Body of pancreas (tissue), 4 donors: Measurements from ENCODE around the gene HCAR1.

ENCODE experiments used
- CTCF ChIP-seq, 7 experiments: fragments of 450-650 bp in 4 of 7; fragments of 200-600 bp in 3 of 7; sonication (generic) in 3 of 7; IDR thresholded peaks; one replicate each; pipeline ENCODE4 v1.5.1; 2016 to 2019; ENCODE audit warnings: antibody characterized with exemption in 7 of 7
- POLR2A ChIP-seq, 3 donors: fragments of 450-650 bp; IDR thresholded peaks; one replicate each; pipeline ENCODE4 v1.6.1; 2016; ENCODE audit warnings: antibody characterized with exemption in 3 of 3, mild to moderate bottlenecking in 2 of 3

DNA sequence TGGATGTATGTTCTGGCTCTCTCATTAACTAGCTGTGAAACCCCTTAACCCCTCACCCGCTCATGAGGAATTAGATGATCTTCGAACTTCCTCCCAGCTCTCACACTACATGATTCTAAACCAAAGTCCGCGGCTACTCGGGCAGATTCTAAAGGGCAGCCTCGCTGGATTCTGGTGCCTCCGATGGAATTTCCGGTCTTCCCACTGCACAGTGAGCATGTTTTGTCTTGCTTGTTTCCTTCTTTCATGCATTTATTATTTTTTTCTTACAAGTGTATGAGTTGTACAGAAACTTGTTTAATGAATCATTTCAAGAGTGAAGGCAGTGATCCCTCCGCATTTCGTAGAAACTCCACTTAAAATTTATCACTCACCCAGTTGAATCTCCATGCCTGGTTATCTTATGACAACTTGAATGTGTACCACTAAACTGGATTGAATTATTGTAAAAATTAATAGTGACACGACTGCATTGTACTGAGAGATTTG is 9.5 kb downstream of the HCAR1 start:
- TF ChIP-seq CTCF (IDR thresholded peaks at IDR 0.05) = no peak
- no peak for TF ChIP-seq POLR2A (IDR thresholded peaks at IDR 0.05)
